Kidney epithelial cell (primary cell): ENCODE data around the gene NINL. TPM values are rescaled to one million over a fixed set of nuclear protein-coding genes. Genes with fewer than 3 reads are reported as not detected.

Experiments
- DNase-seq: peaks from one replicate; pipeline ENCODE4 v3.0.0-alpha.2; 2010; ENCODE audit warnings: low read depth
- H3K27me3 ChIP-seq: 2 replicates; pipeline ENCODE4 v1.6.0; 2011; ENCODE audit warnings: low read length; ENCODE audit not compliant: control insufficient read depth, insufficient read depth
- H3K36me3 ChIP-seq: 2 replicates; pipeline ENCODE4 v1.5.1; 2011; ENCODE audit warnings: low read length; ENCODE audit not compliant: control insufficient read depth, insufficient read depth
- H3K4me3 ChIP-seq: 2 replicates; pipeline ENCODE4 v1.5.1; 2011; ENCODE audit warnings: low read depth, mild to moderate bottlenecking, control low read depth, low read length
- total RNA-seq: library from RNA; depleted of rRNA; stranded (reverse); fragments of >200 nt; gene quantifications from 2 replicates; pipeline ENCODE4 v1.2.3, GENCODE V29; 2015
- TF ChIP-seq, protein P1 (sequence below): IDR thresholded peaks from 2 replicates; pipeline ENCODE4 v1.5.1; 2011; ENCODE audit warnings: mild to moderate bottlenecking, moderate library complexity, low read length, control low read depth, inconsistent platforms; ENCODE audit not compliant: insufficient read depth, poor library complexity, severe bottlenecking

The NINL gene
- total RNA-seq, 1 donor from 2014 or later: 19.6 TPM

GRCh38 chr20:25457886-25458680 is 127.2 kb downstream of the NINL start:
- no peak for DNase-seq
- TF ChIP-seq, protein P1, sequence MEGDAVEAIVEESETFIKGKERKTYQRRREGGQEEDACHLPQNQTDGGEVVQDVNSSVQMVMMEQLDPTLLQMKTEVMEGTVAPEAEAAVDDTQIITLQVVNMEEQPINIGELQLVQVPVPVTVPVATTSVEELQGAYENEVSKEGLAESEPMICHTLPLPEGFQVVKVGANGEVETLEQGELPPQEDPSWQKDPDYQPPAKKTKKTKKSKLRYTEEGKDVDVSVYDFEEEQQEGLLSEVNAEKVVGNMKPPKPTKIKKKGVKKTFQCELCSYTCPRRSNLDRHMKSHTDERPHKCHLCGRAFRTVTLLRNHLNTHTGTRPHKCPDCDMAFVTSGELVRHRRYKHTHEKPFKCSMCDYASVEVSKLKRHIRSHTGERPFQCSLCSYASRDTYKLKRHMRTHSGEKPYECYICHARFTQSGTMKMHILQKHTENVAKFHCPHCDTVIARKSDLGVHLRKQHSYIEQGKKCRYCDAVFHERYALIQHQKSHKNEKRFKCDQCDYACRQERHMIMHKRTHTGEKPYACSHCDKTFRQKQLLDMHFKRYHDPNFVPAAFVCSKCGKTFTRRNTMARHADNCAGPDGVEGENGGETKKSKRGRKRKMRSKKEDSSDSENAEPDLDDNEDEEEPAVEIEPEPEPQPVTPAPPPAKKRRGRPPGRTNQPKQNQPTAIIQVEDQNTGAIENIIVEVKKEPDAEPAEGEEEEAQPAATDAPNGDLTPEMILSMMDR: no peak
- no peak overlapping the region for H3K4me3 ChIP-seq
- no peaks in the 10 kb centered on the region for H3K36me3 ChIP-seq
- no peaks in the 10 kb centered on the region for H3K27me3 ChIP-seq

- TF ChIP-seq, protein P1: no peak
- Histone ChIP-seq H3K27me3 (no peaks in the 10 kb centered on the region), H3K36me3 (peaks cover 1% of the 10 kb centered on the region), H3K4me3 (no peak overlapping the region)
- no peak for DNase-seq
Observed at GRCh38 chr20:25454153-25454900, 131.0 kb downstream of the NINL start.

- H3K27me3 ChIP-seq: no peaks in the 10 kb centered on the region
- TF ChIP-seq, protein P1: no peak
- DNase-seq: no peak
- peaks cover 1% of the 10 kb centered on the region for H3K36me3 ChIP-seq
- H3K4me3 ChIP-seq: no peak overlapping the region
Observed at GRCh38 chr20:25453035-25453810, 132.1 kb downstream of the NINL start.

DNA sequence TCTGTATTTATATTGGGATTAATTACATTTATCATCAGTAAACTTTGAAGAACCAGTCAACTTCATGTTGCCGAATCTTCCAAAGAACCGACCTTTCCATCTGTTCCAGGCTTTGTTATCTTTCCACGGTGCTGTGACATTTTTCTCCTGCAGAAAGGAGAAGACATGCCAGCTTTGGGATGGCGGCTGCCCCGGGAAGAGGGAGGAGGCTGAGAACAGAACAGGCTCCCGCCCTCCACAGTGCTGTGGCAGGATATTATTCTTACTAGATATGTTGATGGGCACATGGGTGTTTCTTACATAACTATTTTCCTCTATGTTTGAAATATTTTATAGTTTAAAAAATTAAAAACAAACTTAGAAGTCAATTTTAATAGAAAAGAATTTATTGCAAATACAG is 133.0 kb downstream of the NINL start:
- TF ChIP-seq, protein P1: no peak
- Histone ChIP-seq H3K27me3 (no peaks in the 10 kb centered on the region), H3K4me3 (no peak overlapping the region), H3K36me3 (peaks cover 1% of the 10 kb centered on the region)
- no peak for DNase-seq

DNA sequence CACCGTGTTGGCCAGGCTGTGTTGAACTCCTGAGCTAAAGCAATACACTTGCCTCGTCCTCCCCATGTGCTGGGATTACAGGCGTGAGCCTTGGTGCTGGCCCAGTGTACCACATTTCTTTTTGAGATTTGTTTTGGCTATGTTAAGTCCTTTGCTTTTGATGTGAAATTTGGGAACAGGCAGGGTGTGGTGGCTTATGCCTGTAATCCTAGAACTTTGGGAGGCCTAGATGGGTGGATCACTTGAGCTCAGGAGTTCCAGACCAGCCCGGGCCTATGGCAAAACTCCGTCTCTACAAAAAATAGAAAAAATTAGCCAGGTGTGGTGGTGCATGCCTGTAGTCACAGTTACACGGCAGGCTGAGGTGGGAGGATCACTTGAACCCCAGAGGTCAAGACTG is 137.7 kb downstream of the NINL start:
- TF ChIP-seq, protein P1: no peak
- Histone ChIP-seq H3K27me3 (no peaks in the 10 kb centered on the region), H3K36me3 (peaks cover 1% of the 10 kb centered on the region), H3K4me3 (no peak overlapping the region)
- DNase-seq: no peak
